Cardiac fibroblast (primary cell): ENCODE results near the gene SPANXN5.
"Not testable (repeated sequence)": the region's sequence is repeated elsewhere in the genome, so short reads cannot be mapped to it uniquely, and the experiment has no call there.

Experiments
- DNase-seq, 2 donors: peaks; one replicate each; pipeline versions ENCODE4 v3.0.0 to v3.0.0-alpha.2; 2010; ENCODE audit warnings: low read depth in 2 of 2
- H3K4me3 ChIP-seq, 2 donors: replicated peaks in 1 of 2; 1 replicate in 1 of 2; 2 replicates in 1 of 2; pipeline ENCODE4 v1.5.1; 2011; ENCODE audit warnings: low read depth in 2 of 2, low read length in 2 of 2, mild to moderate bottlenecking in 2 of 2, moderate library complexity in 1 of 2
- CTCF ChIP-seq: IDR thresholded peaks from one replicate; pipeline ENCODE4 v1.5.1; 2011; ENCODE audit warnings: low read depth, mild to moderate bottlenecking, low read length, inconsistent platforms

SPANXN5 gene

GRCh38 chrX:52797327-52797726 is at the start of gene SPANXN5:
TSS of gene SPANXN5 (minus strand) at chrX:52797427. CDS start at chrX:52797348, 79 bp downstream.
- DNase-seq, H3K4me3 ChIP-seq: not testable (repeated sequence)

GRCh38 chrX:52843619-52844018 is 46.4 kb upstream of the SPANXN5 start:
- H3K4me3 ChIP-seq, DNase-seq: not testable (repeated sequence)

GRCh38 chrX:52839137-52839536 is 41.9 kb upstream of the SPANXN5 start:
- H3K4me3 ChIP-seq: no peak overlapping the region
- TF ChIP-seq CTCF: no peak
- no peak for DNase-seq

- no peak overlapping the region for H3K4me3 ChIP-seq
- no peak for TF ChIP-seq CTCF
- no peak for DNase-seq
These were observed 33.3 kb upstream of the SPANXN5 start for GRCh38 chrX:52830551-52830950.

GRCh38 chrX:52824608-52825007 is 27.4 kb upstream of the SPANXN5 start:
- H3K4me3 ChIP-seq: no peak overlapping the region
- no peak for TF ChIP-seq CTCF
- DNase-seq: no peak

GRCh38 chrX:52821079-52821760 is 24.0 kb upstream of the SPANXN5 start:
- H3K4me3 ChIP-seq: no peak overlapping the region
- no peak for DNase-seq
- no peak for TF ChIP-seq CTCF

- DNase-seq: no peak
- TF ChIP-seq CTCF: no peak
- no peak overlapping the region for H3K4me3 ChIP-seq
These were observed 22.6 kb upstream of the SPANXN5 start for GRCh38 chrX:52819788-52820187.

GRCh38 chrX:52811065-52811625 is 13.9 kb upstream of the SPANXN5 start, which contains the start of gene XAGE5:
TSS of gene XAGE5 (plus strand) at chrX:52811287. CDS start at chrX:52812567, 1,280 bp downstream.
- H3K4me3 ChIP-seq: no peak within 1 kb of the TSS
- no peak for TF ChIP-seq CTCF
- no peak for DNase-seq

GRCh38 chrX:52804876-52805275 is 7.6 kb upstream of the SPANXN5 start:
- DNase-seq, H3K4me3 ChIP-seq: not testable (repeated sequence)

GRCh38 chrX:52773504-52773903 is 23.7 kb downstream of the SPANXN5 start:
- DNase-seq, H3K4me3 ChIP-seq: not testable (repeated sequence)

GRCh38 chrX:52765983-52766382 is 31.2 kb downstream of the SPANXN5 start:
- DNase-seq, H3K4me3 ChIP-seq: not testable (repeated sequence)
